Thyroid gland (tissue), 4 donors: ENCODE data around the gene ALDH7A1.

Experiments
- POLR2A ChIP-seq, 2 donors: fragments of 450-650 bp; IDR thresholded peaks; one replicate each; pipeline ENCODE4 v1.6.1; 2017; ENCODE audit warnings: antibody characterized with exemption in 2 of 2, mild to moderate bottlenecking in 2 of 2, moderate library complexity in 1 of 2
- TF ChIP-seq, protein P1 (sequence below), 6 experiments: fragments of 200-600 bp in 3 of 6; fragments of 450-650 bp in 3 of 6; sonication (generic) in 3 of 6; IDR thresholded peaks; one replicate each; pipeline ENCODE4 v1.5.1; 2016 to 2019; ENCODE audit warnings: antibody characterized with exemption in 6 of 6, mild to moderate bottlenecking in 2 of 6, inconsistent platforms in 1 of 6, moderate library complexity in 1 of 6

- TF ChIP-seq, protein P1, sequence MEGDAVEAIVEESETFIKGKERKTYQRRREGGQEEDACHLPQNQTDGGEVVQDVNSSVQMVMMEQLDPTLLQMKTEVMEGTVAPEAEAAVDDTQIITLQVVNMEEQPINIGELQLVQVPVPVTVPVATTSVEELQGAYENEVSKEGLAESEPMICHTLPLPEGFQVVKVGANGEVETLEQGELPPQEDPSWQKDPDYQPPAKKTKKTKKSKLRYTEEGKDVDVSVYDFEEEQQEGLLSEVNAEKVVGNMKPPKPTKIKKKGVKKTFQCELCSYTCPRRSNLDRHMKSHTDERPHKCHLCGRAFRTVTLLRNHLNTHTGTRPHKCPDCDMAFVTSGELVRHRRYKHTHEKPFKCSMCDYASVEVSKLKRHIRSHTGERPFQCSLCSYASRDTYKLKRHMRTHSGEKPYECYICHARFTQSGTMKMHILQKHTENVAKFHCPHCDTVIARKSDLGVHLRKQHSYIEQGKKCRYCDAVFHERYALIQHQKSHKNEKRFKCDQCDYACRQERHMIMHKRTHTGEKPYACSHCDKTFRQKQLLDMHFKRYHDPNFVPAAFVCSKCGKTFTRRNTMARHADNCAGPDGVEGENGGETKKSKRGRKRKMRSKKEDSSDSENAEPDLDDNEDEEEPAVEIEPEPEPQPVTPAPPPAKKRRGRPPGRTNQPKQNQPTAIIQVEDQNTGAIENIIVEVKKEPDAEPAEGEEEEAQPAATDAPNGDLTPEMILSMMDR (IDR thresholded peaks at IDR 0.05): peak in 2 of 6 experiments; percentile 14 to 18
- TF ChIP-seq POLR2A (IDR thresholded peaks at IDR 0.05): no peak
Observed at GRCh38 chr5:126536874-126537273, 58.1 kb downstream of the ALDH7A1 start.
